OCI-LY7 (cell line): Measurements from ENCODE around the gene GOSR2. TPM values are rescaled to one million over a fixed set of nuclear protein-coding genes. Genes with fewer than 3 reads are reported as not detected.

Experiments used
- BruUV-seq: library from RNA; stranded (reverse); fragments of 400-500 nt; replicated peaks from 2 replicates; lab custom pipeline; 2021; lab: Mats Ljungman, UMichigan
- CTCF ChIA-PET: fragments of 300-600 bp; sonication (Branson Sonifier 250); formaldehyde crosslinking; loops from one replicate; lab custom pipeline; 2022; ENCODE audit warnings: antibody characterized with exemption; ENCODE audit not compliant: unreplicated experiment; lab: Charles Lee
- POLR2A ChIA-PET: fragments of 300-600 bp; sonication (Branson Sonifier 250); formaldehyde crosslinking; loops from one replicate; lab custom pipeline; 2022; ENCODE audit warnings: antibody characterized with exemption; lab: Charles Lee
- DNase-seq: peaks from one replicate; pipeline ENCODE4 v3.0.0-alpha.2; 2015; ENCODE audit warnings: low spot score
- H2AFZ ChIP-seq: fragments of 200-600 bp; sonication (generic), shearing (Covaris generic); 2 replicates; pipeline ENCODE4 v1.6.1; 2014; ENCODE audit warnings: mild to moderate bottlenecking, antibody characterized with exemption, low read length, moderate library complexity
- H3K27ac ChIP-seq: fragments of 200-600 bp; sonication (generic); 2 replicates; pipeline ENCODE4 v1.5.1; 2014; ENCODE audit warnings: mixed run types, low read depth, mild to moderate bottlenecking, moderate library complexity, low read length, inconsistent platforms; ENCODE audit not compliant: poor library complexity, severe bottlenecking
- H3K36me3 ChIP-seq: fragments of 200-600 bp; sonication (generic); 2 replicates; pipeline ENCODE4 v1.6.1; 2014; ENCODE audit warnings: mild to moderate bottlenecking, antibody characterized with exemption, low read length, moderate library complexity, mixed read lengths; ENCODE audit not compliant: insufficient read depth
- H3K4me1 ChIP-seq: fragments of 200-600 bp; sonication (generic); 2 replicates; pipeline ENCODE4 v1.5.1; 2014; ENCODE audit warnings: mild to moderate bottlenecking, low read length; ENCODE audit not compliant: insufficient read depth, poor library complexity, severe bottlenecking
- H3K4me2 ChIP-seq: fragments of 200-600 bp; sonication (generic); 2 replicates; pipeline ENCODE4 v1.6.1; 2014; ENCODE audit warnings: mild to moderate bottlenecking, low read length
- H3K4me3 ChIP-seq: fragments of 200-600 bp; sonication (generic); 2 replicates; pipeline ENCODE4 v1.5.1; 2014; ENCODE audit warnings: mild to moderate bottlenecking, low read depth, low read length; ENCODE audit not compliant: poor library complexity, severe bottlenecking
- H3K79me2 ChIP-seq: fragments of 200-600 bp; sonication (generic); 2 replicates; pipeline ENCODE4 v1.6.1; 2016; ENCODE audit warnings: low read depth, mild to moderate bottlenecking, low read length, moderate library complexity, mixed read lengths; ENCODE audit not compliant: insufficient read depth
- H3K9me2 ChIP-seq: fragments of 200-600 bp; sonication (generic); 2 replicates; pipeline ENCODE4 v1.6.1; 2016; ENCODE audit warnings: mild to moderate bottlenecking, low read length, mixed read lengths; ENCODE audit not compliant: insufficient read depth
- H3K9me3 ChIP-seq: fragments of 200-600 bp; sonication (generic); 2 replicates; pipeline ENCODE4 v1.6.1; 2014; ENCODE audit warnings: mild to moderate bottlenecking, mixed run types, low read length, mixed read lengths
- H4K20me1 ChIP-seq: fragments of 200-600 bp; sonication (generic); 2 replicates; pipeline ENCODE4 v1.6.1; 2014; ENCODE audit warnings: mild to moderate bottlenecking, antibody characterized with exemption, low read length, moderate library complexity, mixed read lengths; ENCODE audit not compliant: insufficient read depth
- CTCF ChIP-seq: fragments of 200-600 bp; sonication (generic); conservative IDR thresholded peaks from 2 replicates; pipeline ENCODE4 v1.5.1; 2014; ENCODE audit warnings: mild to moderate bottlenecking, antibody characterized with exemption, low read length, moderate library complexity, mixed read lengths
- EZH2phosphoT487 ChIP-seq: fragments of 200-600 bp; sonication (generic); IDR thresholded peaks from 2 replicates; pipeline ENCODE4 v1.6.1; 2018; ENCODE audit warnings: low read depth, borderline replicate concordance, mild to moderate bottlenecking, mixed run types, antibody characterized with exemption, low read length, moderate library complexity, mixed read lengths
- intact Hi-C: fragments of 100-400 bp; cut with micrococcal nuclease; formaldehyde crosslinking; loops from one replicate; pipeline ENCODE4 v1.10.0; 2022; ENCODE audit not compliant: unreplicated experiment
- total RNA-seq, 2 experiments: library from RNA; depleted of rRNA in 1 of 2; stranded (reverse); fragments of >200 nt in 1 of 2; shearing (Covaris generic) in 1 of 2; gene quantifications; 2 replicates each; pipeline ENCODE4 v1.2.3, GENCODE V29; 2014 to 2022

GOSR2 gene
- total RNA-seq, 2 experiments from 2014 or later, result 46.5 to 62.8 TPM

- Histone ChIP-seq H4K20me1 (no peaks in the 10 kb centered on the region), H3K4me3 (no peak overlapping the region), H3K4me2 (no peak overlapping the region), H3K9me2 (no peaks in the 10 kb centered on the region), H3K79me2 (no peaks in the 10 kb centered on the region), H3K9me3 (no peaks in the 10 kb centered on the region), H2AFZ (no peak overlapping the region), H3K36me3 (no peaks in the 10 kb centered on the region), H3K4me1 (no peaks in the 10 kb centered on the region), H3K27ac (no peak overlapping the region)
- ChIA-PET POLR2A (no interaction called here), CTCF (no interaction called here)
- no TSS peak for BruUV-seq
- TF ChIP-seq CTCF (no peak), EZH2phosphoT487 (no peak)
- no peak for DNase-seq
- intact Hi-C loops, result no loop called here
Measured at GRCh38 chr17:46950997-46951621, 28.1 kb downstream of the GOSR2 start.

- POLR2A ChIA-PET, result no interaction called here
Measured at GRCh38 chr17:46951706-46952105, 28.7 kb downstream of the GOSR2 start.

More at GRCh38 chr17:46951706-46952105, 28.7 kb downstream of the GOSR2 start:
- Histone ChIP-seq H2AFZ (no peak overlapping the region), H3K27ac (no peak overlapping the region), H3K9me2 (no peaks in the 10 kb centered on the region), H4K20me1 (no peaks in the 10 kb centered on the region), H3K4me1 (no peaks in the 10 kb centered on the region), H3K9me3 (no peaks in the 10 kb centered on the region), H3K79me2 (no peaks in the 10 kb centered on the region), H3K4me3 (no peak overlapping the region), H3K36me3 (no peaks in the 10 kb centered on the region), H3K4me2 (no peak overlapping the region)
- DNase-seq, result no peak
- CTCF ChIA-PET, result no interaction called here
- no peak for TF ChIP-seq EZH2phosphoT487
- no peak for TF ChIP-seq CTCF
- intact Hi-C loops, result no loop called here
- BruUV-seq, result no TSS peak
